Osteocyte (in vitro differentiated cells): ENCODE data around the gene CCDC6. TPM values are rescaled to one million over a fixed set of nuclear protein-coding genes. Genes with fewer than 3 reads are reported as not detected.

Experiments
- DNase-seq: peaks from one replicate; pipeline ENCODE4 v3.0.0; 2021; ENCODE audit warnings: mixed read lengths; ENCODE audit not compliant: unreplicated experiment; ENCODE audit errors: extremely low spot score
- H3K27ac Mint-ChIP-seq: one replicate; pipeline ENCODE4 v1.8.0; 2021; ENCODE audit warnings: mild to moderate bottlenecking, mixed read lengths; ENCODE audit not compliant: unreplicated experiment
- H3K27me3 Mint-ChIP-seq: one replicate; pipeline ENCODE4 v1.8.0; 2021; ENCODE audit warnings: mixed read lengths; ENCODE audit not compliant: unreplicated experiment
- H3K36me3 Mint-ChIP-seq: one replicate; pipeline ENCODE4 v1.8.0; 2021; ENCODE audit warnings: mixed read lengths; ENCODE audit not compliant: unreplicated experiment
- H3K4me1 Mint-ChIP-seq: one replicate; pipeline ENCODE4 v1.8.0; 2021; ENCODE audit warnings: mixed read lengths; ENCODE audit not compliant: unreplicated experiment
- H3K4me3 Mint-ChIP-seq: one replicate; pipeline ENCODE4 v1.8.0; 2021; ENCODE audit warnings: mild to moderate bottlenecking, moderate library complexity, mixed read lengths; ENCODE audit not compliant: unreplicated experiment
- H3K9me3 Mint-ChIP-seq: one replicate; pipeline ENCODE4 v1.8.0; 2021; ENCODE audit warnings: mixed read lengths; ENCODE audit not compliant: unreplicated experiment
- total RNA-seq: library from RNA; stranded (reverse); gene quantifications from 2 replicates; pipeline ENCODE4 v1.2.1, GENCODE V29; 2021
- TF ChIP-seq, protein P1 (sequence below): fragments of 200-600 bp; sonication (generic); IDR thresholded peaks from 2 replicates; pipeline ENCODE4 v1.5.0; 2021; ENCODE audit warnings: antibody characterized with exemption, mild to moderate bottlenecking, moderate library complexity

Gene CCDC6
- total RNA-seq, 1 donor from 2014 or later, result 38.0 TPM

DNA sequence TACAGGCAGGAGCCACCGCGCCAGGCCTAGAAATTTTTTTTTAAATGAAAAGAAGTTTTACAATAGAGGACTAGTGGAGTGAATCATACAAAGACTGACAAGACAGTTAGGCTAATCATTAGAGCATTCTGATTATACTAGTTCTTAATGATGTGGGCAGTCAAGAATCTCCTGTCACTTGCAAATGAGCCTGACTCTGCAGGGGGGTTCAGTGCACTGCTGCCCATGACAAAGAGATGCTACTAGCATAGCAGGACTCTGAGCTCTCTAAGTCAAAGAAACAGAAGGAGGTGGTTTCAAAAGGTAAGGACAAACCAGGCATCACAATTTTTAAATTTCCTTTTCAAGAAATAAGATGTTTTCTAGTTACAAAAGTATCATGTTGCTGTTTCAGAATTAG lies 59.0 kb downstream of the CCDC6 start:
- no peak for DNase-seq
- TF ChIP-seq, protein P1, sequence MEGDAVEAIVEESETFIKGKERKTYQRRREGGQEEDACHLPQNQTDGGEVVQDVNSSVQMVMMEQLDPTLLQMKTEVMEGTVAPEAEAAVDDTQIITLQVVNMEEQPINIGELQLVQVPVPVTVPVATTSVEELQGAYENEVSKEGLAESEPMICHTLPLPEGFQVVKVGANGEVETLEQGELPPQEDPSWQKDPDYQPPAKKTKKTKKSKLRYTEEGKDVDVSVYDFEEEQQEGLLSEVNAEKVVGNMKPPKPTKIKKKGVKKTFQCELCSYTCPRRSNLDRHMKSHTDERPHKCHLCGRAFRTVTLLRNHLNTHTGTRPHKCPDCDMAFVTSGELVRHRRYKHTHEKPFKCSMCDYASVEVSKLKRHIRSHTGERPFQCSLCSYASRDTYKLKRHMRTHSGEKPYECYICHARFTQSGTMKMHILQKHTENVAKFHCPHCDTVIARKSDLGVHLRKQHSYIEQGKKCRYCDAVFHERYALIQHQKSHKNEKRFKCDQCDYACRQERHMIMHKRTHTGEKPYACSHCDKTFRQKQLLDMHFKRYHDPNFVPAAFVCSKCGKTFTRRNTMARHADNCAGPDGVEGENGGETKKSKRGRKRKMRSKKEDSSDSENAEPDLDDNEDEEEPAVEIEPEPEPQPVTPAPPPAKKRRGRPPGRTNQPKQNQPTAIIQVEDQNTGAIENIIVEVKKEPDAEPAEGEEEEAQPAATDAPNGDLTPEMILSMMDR, result no peak
- no peak overlapping the region for H3K27ac Mint-ChIP-seq
- H3K27me3 Mint-ChIP-seq, result no peaks in the 10 kb centered on the region
- no peak overlapping the region for H3K4me3 Mint-ChIP-seq
- H3K36me3 Mint-ChIP-seq, result peaks cover 30% of the 10 kb centered on the region
- H3K4me1 Mint-ChIP-seq, result no peaks in the 10 kb centered on the region
- no peaks in the 10 kb centered on the region for H3K9me3 Mint-ChIP-seq

DNA sequence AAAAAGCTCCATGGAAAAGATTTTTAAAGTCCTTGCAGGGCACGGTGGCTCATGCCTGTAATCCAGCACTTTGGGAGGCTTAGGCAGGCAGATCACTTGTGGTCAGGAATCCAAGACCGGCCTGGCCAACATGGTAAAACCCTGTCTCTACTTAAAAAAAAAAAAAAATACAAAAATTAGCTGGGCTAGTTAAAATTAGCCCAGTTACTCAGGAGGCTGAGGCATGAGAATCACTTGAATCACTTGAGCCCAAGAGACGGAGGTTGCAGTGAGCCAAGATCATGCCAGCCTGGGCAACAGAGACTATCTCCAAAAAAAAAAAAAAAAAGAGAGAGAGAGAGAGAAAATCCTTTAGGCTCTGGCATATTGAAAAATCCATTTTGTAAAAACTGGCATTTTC lies 61.9 kb downstream of the CCDC6 start:
- H3K27me3 Mint-ChIP-seq, result no peaks in the 10 kb centered on the region
- no peak for DNase-seq
- H3K27ac Mint-ChIP-seq, result no peak overlapping the region
- no peak overlapping the region for H3K4me3 Mint-ChIP-seq
- TF ChIP-seq, protein P1, result no peak
- H3K4me1 Mint-ChIP-seq, result no peaks in the 10 kb centered on the region
- peaks cover 27% of the 10 kb centered on the region for H3K36me3 Mint-ChIP-seq
- no peaks in the 10 kb centered on the region for H3K9me3 Mint-ChIP-seq

DNA sequence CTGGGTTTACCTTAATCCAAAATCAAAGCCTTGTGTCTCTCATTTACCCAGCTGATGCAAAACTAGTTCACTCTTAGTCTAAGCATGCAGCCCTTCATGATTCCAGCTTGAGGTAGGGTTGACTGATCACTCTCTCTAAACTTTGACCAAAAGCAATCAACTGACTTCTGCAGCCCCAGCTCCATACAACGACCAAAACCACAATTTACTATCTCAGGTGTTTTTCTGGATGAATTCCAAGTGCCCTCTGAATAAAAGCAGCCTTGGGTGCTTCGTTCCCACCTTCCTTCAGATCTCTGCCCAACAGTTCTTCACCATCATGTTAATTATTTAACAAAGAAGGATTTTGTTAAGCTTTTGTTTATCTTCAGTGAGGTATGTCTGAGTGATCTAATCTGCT lies 62.6 kb downstream of the CCDC6 start:
- no peak for DNase-seq
- no peaks in the 10 kb centered on the region for H3K9me3 Mint-ChIP-seq
- H3K27me3 Mint-ChIP-seq, result no peaks in the 10 kb centered on the region
- H3K4me1 Mint-ChIP-seq, result no peaks in the 10 kb centered on the region
- H3K4me3 Mint-ChIP-seq, result no peak overlapping the region
- H3K27ac Mint-ChIP-seq, result no peak overlapping the region
- peaks cover 27% of the 10 kb centered on the region for H3K36me3 Mint-ChIP-seq
- TF ChIP-seq, protein P1, result no peak

DNA sequence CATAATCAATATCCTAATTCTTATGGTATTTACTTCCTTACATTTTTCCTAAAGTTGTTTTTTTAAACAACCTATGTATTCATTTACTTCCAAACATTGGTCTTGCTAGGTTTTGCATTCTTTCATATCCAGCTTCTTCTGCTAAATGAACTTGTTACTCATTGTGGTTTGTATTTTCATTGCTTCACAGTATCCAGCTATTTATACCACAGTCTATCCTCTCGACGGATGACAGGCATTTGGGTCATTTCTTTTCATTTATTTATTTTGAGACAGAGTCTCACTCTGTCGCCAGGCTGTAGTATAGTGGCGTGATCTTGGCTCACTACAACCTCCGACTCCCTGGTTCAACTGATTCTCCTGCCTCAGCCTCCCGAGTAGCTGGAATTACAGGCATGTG lies 66.8 kb downstream of the CCDC6 start:
- TF ChIP-seq, protein P1, result no peak

DNA sequence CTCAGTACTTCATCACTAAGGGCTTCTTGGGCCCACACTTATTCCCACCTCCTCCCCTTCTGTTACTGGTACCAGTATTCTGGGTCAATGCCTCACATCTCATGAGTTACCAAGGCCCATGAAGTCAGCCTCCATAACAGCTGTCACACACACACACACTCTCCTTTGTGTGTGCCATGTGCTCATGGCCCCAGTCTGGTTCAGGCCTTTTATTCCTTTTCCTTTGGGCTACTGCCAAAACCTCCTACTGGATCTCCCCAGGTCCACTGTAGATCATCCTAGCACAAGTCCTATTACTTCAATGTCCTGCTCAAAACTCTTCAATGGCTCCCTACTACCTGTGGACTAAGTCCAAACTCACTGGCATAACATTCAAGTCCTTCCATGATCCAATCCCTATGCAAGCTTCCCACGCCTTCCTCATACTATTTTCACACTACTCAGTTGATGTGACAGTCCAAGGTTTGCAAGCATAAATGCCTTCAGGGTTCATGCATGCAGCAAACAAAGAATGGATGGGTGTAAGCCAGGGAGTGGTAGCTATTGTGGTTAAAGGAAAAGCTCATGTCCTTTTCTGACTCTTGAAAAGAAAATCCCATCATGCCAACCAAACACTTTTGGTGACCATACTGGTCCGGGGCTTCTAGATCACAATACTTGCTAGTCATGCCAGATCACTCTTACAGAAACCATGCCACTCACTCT lies 68.1 kb downstream of the CCDC6 start:
- H3K27me3 Mint-ChIP-seq, result no peaks in the 10 kb centered on the region
- DNase-seq, result no peak
- no peak overlapping the region for H3K4me3 Mint-ChIP-seq
- no peak overlapping the region for H3K27ac Mint-ChIP-seq
- TF ChIP-seq, protein P1, result no peak
- H3K4me1 Mint-ChIP-seq, result peaks cover 3% of the 10 kb centered on the region
- peaks cover 8% of the 10 kb centered on the region for H3K36me3 Mint-ChIP-seq
- no peaks in the 10 kb centered on the region for H3K9me3 Mint-ChIP-seq

More for the DNA sequence above, 66.8 kb downstream of the CCDC6 start:
- Mint-ChIP-seq H3K36me3 (peaks cover 12% of the 10 kb centered on the region), H3K27ac (no peak overlapping the region), H3K4me1 (no peaks in the 10 kb centered on the region), H3K4me3 (no peak overlapping the region), H3K9me3 (no peaks in the 10 kb centered on the region), H3K27me3 (no peaks in the 10 kb centered on the region)
- no peak for DNase-seq
